NCI-H1436 (cell line): Measurements from ENCODE around the gene STIM2.
"Not testable (repeated sequence)": the region's sequence is repeated elsewhere in the genome, so short reads cannot be mapped to it uniquely, and the experiment has no call there.

Experiments
- DNase-seq: peaks from one replicate; lab custom pipeline; 2025; lab: John Stamatoyannopoulos, UW

Gene STIM2

GRCh38 chr4:27001398-27002164 lies 140.9 kb downstream of the STIM2 start:
- DNase-seq: no peak

GRCh38 chr4:27003642-27004113 lies 143.0 kb downstream of the STIM2 start:
- DNase-seq: no peak

DNA sequence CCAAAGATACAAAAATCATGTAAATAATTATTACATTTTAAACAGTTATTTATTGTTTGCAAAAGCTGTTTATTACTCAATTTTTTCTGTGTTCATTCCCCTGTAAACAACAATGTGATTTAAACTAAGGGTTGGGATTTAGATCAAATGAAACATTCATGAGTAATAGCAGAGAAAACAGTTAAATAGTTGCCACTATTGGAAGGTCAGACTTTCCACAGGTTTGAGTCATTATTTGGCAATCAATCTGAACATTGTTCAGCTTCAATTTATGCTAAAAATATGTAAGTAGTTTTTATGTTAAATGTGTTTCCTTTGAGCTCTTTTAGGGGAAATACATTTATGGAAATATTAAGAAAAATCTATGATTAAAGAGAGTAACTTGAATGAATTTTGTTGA lies 144.9 kb downstream of the STIM2 start:
- DNase-seq: no peak

GRCh38 chr4:27005905-27006590 lies 145.4 kb downstream of the STIM2 start:
- DNase-seq: no peak

DNA sequence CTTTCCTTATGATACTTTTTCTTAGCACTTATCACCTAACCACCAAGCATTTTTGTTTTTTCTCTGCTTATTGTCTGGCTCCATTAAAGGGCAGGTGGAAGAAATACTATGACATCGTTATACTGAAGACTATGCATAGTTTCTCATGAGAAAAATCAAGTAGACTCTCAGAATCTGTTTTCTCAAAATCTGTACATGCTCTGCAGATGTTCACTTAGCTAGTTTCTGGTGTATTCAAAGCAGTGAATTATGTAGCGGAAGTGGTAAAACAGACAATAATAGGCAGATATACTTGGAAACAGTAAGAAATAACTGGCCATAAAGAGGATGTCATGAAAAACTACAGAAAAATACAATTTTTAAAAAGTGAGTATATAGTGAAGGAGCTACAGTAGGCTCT lies 146.0 kb downstream of the STIM2 start:
- no peak for DNase-seq

- no peak for DNase-seq
Measured at GRCh38 chr4:27007507-27007906, 146.9 kb downstream of the STIM2 start.

DNA sequence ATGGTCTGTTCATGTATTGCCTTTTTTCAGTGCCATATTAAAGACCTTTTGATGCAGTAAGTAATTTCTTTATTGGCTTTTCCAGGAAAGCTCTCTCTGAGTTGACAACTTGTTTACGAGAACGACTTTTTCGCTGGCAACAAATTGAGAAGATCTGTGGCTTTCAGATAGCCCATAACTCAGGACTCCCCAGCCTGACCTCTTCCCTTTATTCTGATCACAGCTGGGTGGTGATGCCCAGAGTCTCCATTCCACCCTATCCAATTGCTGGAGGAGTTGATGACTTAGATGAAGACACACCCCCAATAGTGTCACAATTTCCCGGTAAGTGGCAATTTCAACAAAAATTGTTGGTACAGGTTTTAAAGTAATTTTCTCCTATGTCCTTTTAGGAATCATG lies 148.0 kb downstream of the STIM2 start:
- no peak for DNase-seq

DNA sequence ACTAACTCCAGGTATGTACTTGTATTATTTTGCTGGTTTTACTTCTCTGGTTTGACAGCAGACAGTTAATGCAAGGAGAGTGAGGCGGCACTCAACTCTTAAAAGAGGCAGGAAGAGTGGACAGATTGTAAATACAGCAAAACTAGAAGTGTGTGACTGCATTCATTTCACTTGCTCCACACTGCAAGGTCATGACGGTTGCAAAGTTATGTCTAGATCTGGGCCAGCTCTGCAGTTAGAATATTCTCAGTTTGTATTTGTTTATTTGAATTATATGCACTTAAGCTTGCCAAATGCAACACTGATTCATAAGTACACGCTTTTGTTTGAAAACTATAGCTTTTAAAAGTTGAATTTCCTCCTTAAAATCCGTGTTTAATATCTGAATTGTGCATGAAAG lies 148.9 kb downstream of the STIM2 start:
- no peak for DNase-seq

DNA sequence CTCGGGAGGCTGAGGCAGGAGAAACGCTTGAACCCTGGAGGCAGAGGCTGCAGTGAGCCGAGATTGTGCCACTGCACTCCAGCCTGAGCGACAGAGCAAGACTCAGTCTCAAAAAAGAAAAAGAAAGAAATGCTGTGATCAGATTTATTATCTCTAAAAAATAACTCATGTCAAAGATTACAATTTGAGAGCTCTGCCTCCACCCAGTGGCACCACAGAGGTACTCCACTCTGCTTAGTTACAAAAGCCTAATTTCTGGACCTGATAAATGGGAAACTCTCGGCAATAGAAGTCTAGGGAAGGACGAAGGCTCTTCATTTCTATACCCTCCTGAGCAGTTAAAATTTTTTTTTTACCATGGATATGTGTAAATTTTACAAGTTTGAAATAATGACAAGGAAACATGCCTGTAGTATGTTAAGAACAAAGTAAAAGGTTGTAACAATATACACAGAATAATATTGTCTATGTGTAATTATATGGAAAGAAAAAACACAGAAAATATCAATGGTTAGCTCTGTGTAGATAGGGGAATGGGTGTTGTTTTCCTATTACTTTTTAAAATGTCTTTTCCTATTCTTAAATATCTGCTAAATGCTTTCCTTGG lies 149.8 kb downstream of the STIM2 start:
- DNase-seq: peak; percentile 33

DNA sequence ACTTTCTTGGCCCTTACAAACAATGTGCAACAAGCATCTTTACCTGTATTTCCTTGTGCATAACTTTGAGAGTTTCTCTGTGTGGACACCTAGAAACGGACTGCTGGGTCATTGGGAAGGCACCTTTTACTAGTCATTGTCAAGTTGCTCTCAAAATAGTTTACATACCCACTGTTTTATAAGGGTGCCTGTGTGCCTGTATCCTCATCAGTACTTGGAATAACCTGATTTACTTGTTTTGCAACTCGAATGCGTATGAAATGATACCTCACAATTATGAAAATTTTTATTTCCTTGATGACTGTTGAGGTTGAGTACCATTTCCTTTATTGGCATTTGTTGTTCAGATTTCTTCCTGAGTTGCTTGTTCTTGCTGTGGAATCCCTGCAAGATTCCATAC lies 150.8 kb downstream of the STIM2 start:
- DNase-seq: no peak

DNA sequence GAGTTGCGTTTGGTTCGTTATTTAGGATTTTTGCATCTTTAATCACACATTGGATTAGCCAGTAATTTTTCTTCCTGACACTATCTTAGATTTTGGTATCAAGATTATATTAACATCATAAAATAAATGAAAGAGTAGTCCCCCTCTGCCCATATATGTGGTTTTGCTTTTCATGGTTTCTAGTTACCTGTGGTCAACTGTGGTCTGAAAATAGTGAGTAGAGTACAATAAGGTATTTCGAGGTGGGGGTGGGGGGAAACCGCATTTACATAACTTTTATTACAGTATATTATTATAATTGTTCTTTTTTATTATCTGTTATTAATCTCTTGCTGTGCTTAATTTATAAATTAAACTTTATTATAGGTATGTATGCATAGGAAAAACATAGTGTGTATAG lies 152.4 kb downstream of the STIM2 start:
- no peak for DNase-seq

DNA sequence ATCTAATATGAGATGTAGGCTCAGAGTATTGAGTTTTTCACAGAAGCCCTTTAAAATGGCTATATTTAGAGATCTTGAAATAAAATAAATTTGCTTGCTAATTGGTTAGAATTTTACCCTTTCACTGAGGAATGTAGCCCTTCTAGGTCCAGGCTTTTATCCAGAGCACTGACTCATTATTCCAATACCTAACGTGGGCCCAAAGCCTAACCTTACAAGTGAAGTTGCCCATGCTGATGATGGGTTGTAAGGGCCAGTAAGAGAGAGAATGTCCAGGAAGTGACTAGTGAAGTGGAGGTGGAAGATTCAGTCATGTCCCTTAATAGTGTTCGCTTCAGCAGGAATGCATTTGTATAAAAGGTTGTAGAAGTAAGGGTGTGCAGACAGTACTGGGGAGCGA lies 155.9 kb downstream of the STIM2 start:
- no peak for DNase-seq

- DNase-seq: no peak
Measured at GRCh38 chr4:27017623-27018022, 157.0 kb downstream of the STIM2 start.

- no peak for DNase-seq
Measured at GRCh38 chr4:27018076-27018475, 157.4 kb downstream of the STIM2 start.

GRCh38 chr4:27018910-27019309 lies 158.3 kb downstream of the STIM2 start:
- no peak for DNase-seq

DNA sequence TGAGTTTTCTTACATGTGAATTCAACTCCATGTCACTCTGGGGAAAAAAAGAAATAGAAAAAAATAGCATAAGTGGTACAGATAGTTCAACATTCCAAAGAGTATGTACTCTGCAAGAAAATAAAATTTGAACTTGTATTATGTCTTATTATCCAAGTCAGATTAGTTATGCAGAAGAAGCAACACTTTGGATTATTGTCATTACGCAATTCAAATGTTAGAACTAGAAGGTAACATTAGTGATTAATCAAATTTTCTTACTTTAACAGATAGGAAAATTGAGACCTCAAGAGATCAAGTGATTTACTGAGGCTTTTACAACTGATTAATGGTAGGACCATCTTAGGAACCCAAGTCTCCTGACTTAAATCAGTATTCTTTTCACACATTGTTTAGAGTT lies 159.1 kb downstream of the STIM2 start:
- DNase-seq: no peak

DNA sequence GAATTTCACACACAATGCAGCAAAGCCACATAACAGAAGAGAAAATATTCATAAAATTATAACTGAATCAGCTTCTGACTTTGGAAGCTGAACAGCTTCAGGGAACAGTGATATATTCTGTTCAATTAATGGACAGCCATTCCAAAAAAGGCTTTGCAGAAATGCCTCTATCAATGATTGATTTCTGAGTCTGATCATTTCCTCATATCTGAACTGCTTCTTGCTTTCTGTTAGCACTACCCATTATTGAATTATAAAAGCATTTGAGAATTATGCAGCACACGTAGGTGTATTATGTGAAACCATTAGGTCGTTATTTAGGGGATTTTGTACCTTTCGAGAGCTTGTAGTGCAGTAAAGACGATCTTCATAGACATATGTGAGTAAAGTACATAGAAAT lies 159.6 kb downstream of the STIM2 start:
- DNase-seq: no peak

DNA sequence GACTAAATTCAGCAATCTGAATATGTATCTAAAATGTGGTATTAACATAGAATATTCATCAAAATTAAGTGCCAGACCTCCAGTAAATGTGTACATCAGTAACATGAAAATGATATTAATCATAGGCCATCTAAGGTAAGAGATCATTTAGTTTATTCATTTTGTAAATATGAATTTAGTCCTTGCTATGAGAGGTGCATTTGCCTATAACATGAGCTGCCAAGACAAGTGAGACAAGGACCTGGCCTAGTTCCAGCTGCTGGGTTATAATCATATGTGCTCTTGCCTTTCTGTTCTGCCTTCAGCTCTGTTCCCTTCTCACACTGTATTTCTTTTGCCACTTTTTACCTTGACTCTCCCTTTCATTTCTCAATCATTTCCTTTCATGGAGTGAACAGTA lies 160.0 kb downstream of the STIM2 start:
- DNase-seq: no peak

DNA sequence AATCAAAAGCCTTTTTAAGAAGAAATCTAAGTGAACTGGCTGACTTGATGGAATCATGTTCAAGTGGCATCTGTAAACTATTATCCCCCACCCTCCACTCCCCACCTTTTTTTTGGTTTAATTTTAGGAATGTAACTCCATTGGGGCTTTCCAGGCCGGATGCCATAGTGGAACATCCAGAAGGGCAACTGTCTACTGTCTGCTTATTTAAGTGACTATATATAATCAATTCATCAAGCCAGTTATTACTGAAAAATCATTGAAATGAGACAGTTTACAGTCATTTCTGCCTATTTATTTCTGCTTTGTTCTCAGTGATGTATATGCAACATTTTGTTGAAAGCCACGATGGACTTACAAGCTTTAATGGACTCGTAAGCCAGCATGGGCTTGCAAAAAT lies 162.3 kb downstream of the STIM2 start:
- no peak for DNase-seq

- no peak for DNase-seq
Measured at GRCh38 chr4:27023366-27023765, 162.7 kb downstream of the STIM2 start.

DNA sequence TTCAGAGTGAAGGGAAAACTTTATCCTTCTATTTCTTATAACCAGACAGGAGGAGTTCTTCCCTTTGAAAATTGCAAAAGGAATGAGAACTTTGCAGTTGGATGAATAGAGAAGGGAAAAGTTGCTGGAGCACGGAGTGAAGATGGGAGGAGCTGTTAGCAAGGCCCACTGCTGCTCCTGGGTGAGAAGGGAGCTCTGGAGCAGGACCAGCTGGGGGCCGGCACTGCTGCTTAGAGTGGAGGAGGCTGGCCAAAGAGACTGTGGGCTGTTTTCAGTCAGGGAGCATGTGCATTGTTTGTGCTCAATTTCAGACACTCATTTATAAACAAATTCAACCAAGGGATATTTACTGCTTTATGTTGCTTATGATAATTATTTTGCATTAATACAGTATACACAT lies 164.2 kb downstream of the STIM2 start:
- DNase-seq: no peak

DNA sequence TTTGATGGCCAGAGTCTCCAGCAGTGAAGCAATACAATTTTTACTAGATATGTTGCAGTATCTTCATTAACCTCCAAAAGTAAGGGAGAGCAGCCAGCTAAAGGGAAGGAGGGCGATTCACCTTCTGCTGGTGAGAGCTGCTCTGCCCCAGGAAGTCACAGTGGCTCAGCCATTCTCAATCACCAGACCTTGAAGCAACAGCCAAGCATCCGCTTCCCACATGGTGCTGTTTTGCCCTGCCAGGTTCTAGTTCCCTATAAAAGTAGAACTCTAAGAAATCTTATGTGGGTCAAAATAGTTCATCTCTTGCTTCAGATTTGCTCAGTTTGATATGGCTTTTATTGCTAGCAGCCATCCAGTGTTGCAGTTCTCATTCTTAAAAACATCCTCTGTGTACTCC lies 166.8 kb downstream of the STIM2 start:
- DNase-seq: no peak

DNA sequence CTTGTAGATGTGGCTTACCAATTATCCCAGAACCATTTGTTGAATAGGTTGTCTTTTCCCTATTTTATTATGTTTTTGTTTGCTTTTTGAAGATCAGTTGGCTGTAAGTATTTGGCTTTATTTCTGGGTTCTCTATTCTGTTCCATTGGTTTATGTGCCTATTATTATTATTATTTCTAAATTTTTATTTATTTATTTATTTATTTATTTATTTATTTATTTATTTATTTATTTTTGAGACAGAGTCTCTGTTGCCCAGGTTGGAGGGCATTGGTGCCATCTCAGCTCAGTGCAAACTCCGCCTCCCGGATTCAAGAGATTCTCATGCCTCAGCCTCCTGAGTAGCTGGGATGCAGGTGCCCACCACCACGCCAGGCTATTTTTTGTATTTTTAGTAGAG lies 174.5 kb downstream of the STIM2 start:
- DNase-seq: not testable (repeated sequence)
